ENCODE results near the gene EML6. TPM values are rescaled to one million over a fixed set of nuclear protein-coding genes. Genes with fewer than 3 reads are reported as not detected.

Gene EML6
- polyA plus RNA-seq, 4 donors: 0.54 to 6.3 (median 1.1) TPM

DNA sequence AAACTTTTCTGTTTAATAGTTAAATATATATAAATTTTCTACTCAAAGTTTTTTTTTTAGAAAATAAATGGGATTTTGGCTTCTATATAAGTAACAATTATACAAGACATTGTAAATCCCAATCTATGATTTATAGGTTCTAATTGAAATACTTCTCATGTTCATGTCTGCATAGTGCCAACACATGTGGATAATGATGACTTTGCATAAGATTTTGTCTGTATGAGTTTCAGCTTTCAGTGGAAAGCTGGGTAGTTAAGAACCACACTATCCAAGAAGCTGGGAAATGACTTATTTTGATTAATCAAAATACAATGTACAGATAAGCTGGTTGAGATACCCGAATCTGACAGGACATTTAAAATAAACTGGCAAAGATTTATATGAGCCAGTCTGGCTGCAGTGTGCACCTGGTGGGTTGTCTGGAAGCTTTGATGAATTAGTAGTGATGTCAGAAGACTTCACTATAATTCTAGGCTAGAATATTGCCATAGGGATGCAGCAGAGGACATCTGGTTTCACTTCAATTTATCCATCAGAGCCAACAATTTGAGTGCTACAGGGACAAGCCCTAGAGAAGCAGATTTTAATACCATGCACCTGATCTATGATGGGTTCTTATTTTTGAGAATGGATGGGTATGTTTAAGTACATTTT lies 45.4 kb downstream of the EML6 start:
- Histone ChIP-seq H3K9me3 (ENCODE audit: control insufficient read depth in 2 of 2, insufficient read depth in 1 of 2, low read depth in 1 of 2, low read length in 1 of 2) (no peaks in the 10 kb centered on the region), H3K36me3 (ENCODE audit: control insufficient read depth in 3 of 3, insufficient read depth in 2 of 3, low read depth in 1 of 3, low read length in 3 of 3) (no peaks in the 10 kb centered on the region), H3K27me3 (ENCODE audit: control insufficient read depth in 3 of 3, insufficient read depth in 3 of 3, low read length in 3 of 3) (no peaks in the 10 kb centered on the region), H3K4me1 (ENCODE audit: control insufficient read depth in 3 of 3, insufficient read depth in 2 of 3, low read depth in 1 of 3, low read length in 2 of 3) (no peaks in the 10 kb centered on the region), H3K4me3 (ENCODE audit: low read depth in 1 of 3, low read length in 3 of 3) (no peak overlapping the region), H3K27ac (ENCODE audit: low read depth in 1 of 3, low read length in 2 of 3) (no peak overlapping the region)
- WGBS, 3 donors: 52 to 61% (median 54%) methylated on average over 1 of the region's 1 CpG
- FAIRE-seq: no peak
- DNase-seq: no peak

DNA sequence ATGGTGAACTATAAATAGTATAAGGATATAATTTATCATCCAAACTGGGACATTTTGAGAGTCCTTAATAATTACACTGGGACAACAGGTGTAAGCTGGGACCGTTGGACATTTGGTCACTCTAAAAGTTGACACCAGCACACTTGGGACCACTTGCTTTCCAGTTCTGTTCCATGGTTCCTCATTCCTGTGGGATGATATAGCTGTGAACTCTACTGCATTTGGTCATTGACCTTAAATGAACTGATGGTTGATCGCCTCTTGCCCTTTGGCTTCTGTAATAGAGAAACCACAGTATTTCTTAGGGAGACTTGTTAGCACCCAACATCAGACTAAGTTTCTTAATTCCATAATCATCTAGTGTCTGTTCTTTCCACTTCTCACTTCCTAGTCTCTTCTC lies 46.7 kb downstream of the EML6 start:
- Histone ChIP-seq H3K4me3 (ENCODE audit: low read depth in 1 of 3, low read length in 3 of 3) (no peak overlapping the region), H3K36me3 (ENCODE audit: control insufficient read depth in 3 of 3, insufficient read depth in 2 of 3, low read depth in 1 of 3, low read length in 3 of 3) (no peaks in the 10 kb centered on the region), H3K27me3 (ENCODE audit: control insufficient read depth in 3 of 3, insufficient read depth in 3 of 3, low read length in 3 of 3) (no peaks in the 10 kb centered on the region), H3K4me1 (ENCODE audit: control insufficient read depth in 3 of 3, insufficient read depth in 2 of 3, low read depth in 1 of 3, low read length in 2 of 3) (no peaks in the 10 kb centered on the region), H3K9me3 (ENCODE audit: control insufficient read depth in 2 of 2, insufficient read depth in 1 of 2, low read depth in 1 of 2, low read length in 1 of 2) (peaks cover 0 to 4% of the 10 kb centered on the region in 2 donors), H3K27ac (ENCODE audit: low read depth in 1 of 3, low read length in 2 of 3) (no peak overlapping the region)
- WGBS, 3 donors: 66 to 83% (median 80%) methylated on average over 2 of the region's 2 CpGs
- DNase-seq (no peak), FAIRE-seq (no peak)

DNA sequence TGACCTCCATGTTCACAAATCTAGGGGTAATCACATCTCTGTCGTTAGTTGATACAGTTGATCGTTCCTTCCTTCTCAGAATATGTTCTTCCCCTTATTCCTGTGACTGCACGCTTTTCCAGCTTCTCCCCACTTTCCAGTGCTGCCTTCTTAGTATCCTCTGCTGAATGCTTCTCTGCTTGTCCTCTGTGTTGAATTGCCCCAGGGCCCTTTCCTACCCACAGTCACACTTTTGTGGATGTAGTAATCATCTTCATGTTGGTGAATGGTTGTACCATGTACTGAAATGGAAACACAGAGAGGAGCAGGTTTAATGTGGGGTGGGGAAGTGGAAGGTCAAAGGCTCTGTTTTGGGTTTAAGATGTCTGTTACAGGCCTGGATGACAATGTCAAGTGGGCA lies 47.2 kb downstream of the EML6 start:
- H3K27me3 ChIP-seq (ENCODE audit: control insufficient read depth in 3 of 3, insufficient read depth in 3 of 3, low read length in 3 of 3): no peaks in the 10 kb centered on the region
- WGBS, 3 donors: 76 to 90% (median 89%) methylated on average over 3 of the region's 3 CpGs
- H3K9me3 ChIP-seq (ENCODE audit: control insufficient read depth in 2 of 2, insufficient read depth in 1 of 2, low read depth in 1 of 2, low read length in 1 of 2): peaks cover 0 to 9% of the 10 kb centered on the region in 2 donors
- no peaks in the 10 kb centered on the region for H3K36me3 ChIP-seq (ENCODE audit: control insufficient read depth in 3 of 3, insufficient read depth in 2 of 3, low read depth in 1 of 3, low read length in 3 of 3)
- DNase-seq: no peak
- no peak overlapping the region for H3K4me3 ChIP-seq (ENCODE audit: low read depth in 1 of 3, low read length in 3 of 3)
- no peak for FAIRE-seq
- H3K4me1 ChIP-seq (ENCODE audit: control insufficient read depth in 3 of 3, insufficient read depth in 2 of 3, low read depth in 1 of 3, low read length in 2 of 3): no peaks in the 10 kb centered on the region
- no peak overlapping the region for H3K27ac ChIP-seq (ENCODE audit: low read depth in 1 of 3, low read length in 2 of 3)

GRCh38 chr2:54771166-54771885 lies 47.9 kb downstream of the EML6 start:
- peaks cover 0 to 9% of the 10 kb centered on the region in 2 donors for H3K9me3 ChIP-seq (ENCODE audit: control insufficient read depth in 2 of 2, insufficient read depth in 1 of 2, low read depth in 1 of 2, low read length in 1 of 2)
- no peak for FAIRE-seq
- no peak overlapping the region for H3K4me3 ChIP-seq (ENCODE audit: low read depth in 1 of 3, low read length in 3 of 3)
- no peak overlapping the region for H3K27ac ChIP-seq (ENCODE audit: low read depth in 1 of 3, low read length in 2 of 3)
- DNase-seq: no peak
- 87 to 94% (median 94%) methylated on average over 10 of the region's 10 CpGs for WGBS, 3 donors
- no peaks in the 10 kb centered on the region for H3K4me1 ChIP-seq (ENCODE audit: control insufficient read depth in 3 of 3, insufficient read depth in 2 of 3, low read depth in 1 of 3, low read length in 2 of 3)
- H3K36me3 ChIP-seq (ENCODE audit: control insufficient read depth in 3 of 3, insufficient read depth in 2 of 3, low read depth in 1 of 3, low read length in 3 of 3): no peaks in the 10 kb centered on the region
- H3K27me3 ChIP-seq (ENCODE audit: control insufficient read depth in 3 of 3, insufficient read depth in 3 of 3, low read length in 3 of 3): no peaks in the 10 kb centered on the region

GRCh38 chr2:54772110-54772509 lies 48.6 kb downstream of the EML6 start:
- Histone ChIP-seq H3K9me3 (ENCODE audit: control insufficient read depth in 2 of 2, insufficient read depth in 1 of 2, low read depth in 1 of 2, low read length in 1 of 2) (peaks cover 0 to 9% of the 10 kb centered on the region in 2 donors), H3K36me3 (ENCODE audit: control insufficient read depth in 3 of 3, insufficient read depth in 2 of 3, low read depth in 1 of 3, low read length in 3 of 3) (no peaks in the 10 kb centered on the region), H3K27me3 (ENCODE audit: control insufficient read depth in 3 of 3, insufficient read depth in 3 of 3, low read length in 3 of 3) (no peaks in the 10 kb centered on the region), H3K4me1 (ENCODE audit: control insufficient read depth in 3 of 3, insufficient read depth in 2 of 3, low read depth in 1 of 3, low read length in 2 of 3) (no peaks in the 10 kb centered on the region), H3K4me3 (ENCODE audit: low read depth in 1 of 3, low read length in 3 of 3) (no peak overlapping the region), H3K27ac (ENCODE audit: low read depth in 1 of 3, low read length in 2 of 3) (no peak overlapping the region)
- 83 to 89% (median 85%) methylated on average over 3 of the region's 3 CpGs for WGBS, 3 donors
- DNase-seq: no peak
- FAIRE-seq: no peak

DNA sequence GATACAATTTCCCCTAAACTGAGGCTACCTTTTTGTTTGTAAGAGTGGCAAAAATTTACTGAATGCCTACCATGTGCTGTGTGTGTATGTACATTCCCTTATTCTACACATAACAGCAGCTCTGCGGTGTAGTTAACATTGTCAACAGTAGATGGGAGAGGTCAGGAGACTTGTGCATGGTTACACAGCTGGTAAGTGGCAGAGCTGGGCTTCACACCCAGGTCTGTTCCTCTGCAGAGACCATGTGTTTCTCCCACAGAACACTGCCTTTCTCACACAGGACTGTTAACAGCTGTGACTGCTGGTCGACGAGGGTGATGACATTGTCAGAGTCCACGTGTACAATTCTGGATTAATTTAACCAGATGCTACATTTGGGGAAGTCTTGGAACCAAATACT lies 49.1 kb downstream of the EML6 start:
- Histone ChIP-seq H3K27me3 (ENCODE audit: control insufficient read depth in 3 of 3, insufficient read depth in 3 of 3, low read length in 3 of 3) (no peaks in the 10 kb centered on the region), H3K4me3 (ENCODE audit: low read depth in 1 of 3, low read length in 3 of 3) (no peak overlapping the region), H3K27ac (ENCODE audit: low read depth in 1 of 3, low read length in 2 of 3) (no peak overlapping the region), H3K36me3 (ENCODE audit: control insufficient read depth in 3 of 3, insufficient read depth in 2 of 3, low read depth in 1 of 3, low read length in 3 of 3) (no peaks in the 10 kb centered on the region), H3K9me3 (ENCODE audit: control insufficient read depth in 2 of 2, insufficient read depth in 1 of 2, low read depth in 1 of 2, low read length in 1 of 2) (peaks cover 0 to 9% of the 10 kb centered on the region in 2 donors), H3K4me1 (ENCODE audit: control insufficient read depth in 3 of 3, insufficient read depth in 2 of 3, low read depth in 1 of 3, low read length in 2 of 3) (no peaks in the 10 kb centered on the region)
- no peak for FAIRE-seq
- WGBS, 3 donors: 74 to 86% (median 82%) methylated on average over 4 of the region's 4 CpGs
- DNase-seq: peak in 1 of 2 donors; percentile 34

DNA sequence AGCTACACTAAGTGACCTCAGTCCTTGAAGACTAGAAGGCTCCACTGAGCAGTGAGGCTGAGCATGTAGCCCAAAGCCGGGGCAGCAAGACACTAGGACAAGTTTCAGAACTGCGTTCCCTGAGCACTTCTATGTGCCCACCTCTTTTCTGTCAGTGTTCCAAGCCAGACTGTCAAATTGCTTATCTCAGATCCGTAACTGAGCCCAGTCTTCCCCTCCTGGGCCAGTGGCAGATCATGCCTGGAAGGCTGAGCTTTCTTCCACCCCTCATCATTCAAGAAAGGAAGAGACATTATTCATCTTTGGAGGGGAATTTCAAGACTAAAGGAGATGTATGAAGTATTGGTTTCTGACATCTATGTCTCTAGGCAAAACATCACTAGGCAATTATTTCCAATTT lies 49.8 kb downstream of the EML6 start:
- 92 to 97% (median 95%) methylated on average over 3 of the region's 3 CpGs for WGBS, 3 donors
- no peak for DNase-seq
- H3K9me3 ChIP-seq (ENCODE audit: control insufficient read depth in 2 of 2, insufficient read depth in 1 of 2, low read depth in 1 of 2, low read length in 1 of 2): peaks cover 0 to 9% of the 10 kb centered on the region in 2 donors
- H3K36me3 ChIP-seq (ENCODE audit: control insufficient read depth in 3 of 3, insufficient read depth in 2 of 3, low read depth in 1 of 3, low read length in 3 of 3): no peaks in the 10 kb centered on the region
- H3K27ac ChIP-seq (ENCODE audit: low read depth in 1 of 3, low read length in 2 of 3): no peak overlapping the region
- FAIRE-seq: no peak
- H3K4me3 ChIP-seq (ENCODE audit: low read depth in 1 of 3, low read length in 3 of 3): no peak overlapping the region
- no peaks in the 10 kb centered on the region for H3K4me1 ChIP-seq (ENCODE audit: control insufficient read depth in 3 of 3, insufficient read depth in 2 of 3, low read depth in 1 of 3, low read length in 2 of 3)
- H3K27me3 ChIP-seq (ENCODE audit: control insufficient read depth in 3 of 3, insufficient read depth in 3 of 3, low read length in 3 of 3): no peaks in the 10 kb centered on the region

DNA sequence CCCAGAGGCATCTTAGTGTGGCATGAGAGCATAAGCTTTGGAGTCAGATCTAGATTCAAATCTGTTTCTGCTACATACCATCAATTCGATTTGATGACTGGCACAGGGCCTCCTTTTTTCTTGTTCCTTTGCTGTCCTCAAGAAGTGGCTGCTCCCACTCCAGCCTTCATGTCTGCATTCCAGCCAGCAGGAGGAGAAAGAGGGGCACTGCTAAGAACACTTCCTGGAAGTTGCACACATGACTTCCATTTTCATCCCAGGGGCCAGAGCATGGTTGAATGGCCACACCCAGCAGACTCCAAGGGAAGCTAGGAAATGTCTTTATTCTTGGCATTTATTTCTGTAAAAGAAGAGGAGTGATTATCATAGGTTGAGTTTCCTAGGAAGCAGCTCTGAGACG lies 50.4 kb downstream of the EML6 start:
- Histone ChIP-seq H3K9me3 (ENCODE audit: control insufficient read depth in 2 of 2, insufficient read depth in 1 of 2, low read depth in 1 of 2, low read length in 1 of 2) (peaks cover 0 to 9% of the 10 kb centered on the region in 2 donors), H3K36me3 (ENCODE audit: control insufficient read depth in 3 of 3, insufficient read depth in 2 of 3, low read depth in 1 of 3, low read length in 3 of 3) (no peaks in the 10 kb centered on the region), H3K4me3 (ENCODE audit: low read depth in 1 of 3, low read length in 3 of 3) (no peak overlapping the region), H3K4me1 (ENCODE audit: control insufficient read depth in 3 of 3, insufficient read depth in 2 of 3, low read depth in 1 of 3, low read length in 2 of 3) (no peaks in the 10 kb centered on the region), H3K27me3 (ENCODE audit: control insufficient read depth in 3 of 3, insufficient read depth in 3 of 3, low read length in 3 of 3) (no peaks in the 10 kb centered on the region), H3K27ac (ENCODE audit: low read depth in 1 of 3, low read length in 2 of 3) (no peak overlapping the region)
- FAIRE-seq: no peak
- DNase-seq: no peak
- 68 to 84% (median 83%) methylated on average over 2 of the region's 2 CpGs for WGBS, 3 donors

All from small intestine (tissue), 7 donors.